ENCODE results near the gene C13orf46.
"Not testable (repeated sequence)": the region's sequence is repeated elsewhere in the genome, so short reads cannot be mapped to it uniquely, and the experiment has no call there.

Gene C13orf46

DNA sequence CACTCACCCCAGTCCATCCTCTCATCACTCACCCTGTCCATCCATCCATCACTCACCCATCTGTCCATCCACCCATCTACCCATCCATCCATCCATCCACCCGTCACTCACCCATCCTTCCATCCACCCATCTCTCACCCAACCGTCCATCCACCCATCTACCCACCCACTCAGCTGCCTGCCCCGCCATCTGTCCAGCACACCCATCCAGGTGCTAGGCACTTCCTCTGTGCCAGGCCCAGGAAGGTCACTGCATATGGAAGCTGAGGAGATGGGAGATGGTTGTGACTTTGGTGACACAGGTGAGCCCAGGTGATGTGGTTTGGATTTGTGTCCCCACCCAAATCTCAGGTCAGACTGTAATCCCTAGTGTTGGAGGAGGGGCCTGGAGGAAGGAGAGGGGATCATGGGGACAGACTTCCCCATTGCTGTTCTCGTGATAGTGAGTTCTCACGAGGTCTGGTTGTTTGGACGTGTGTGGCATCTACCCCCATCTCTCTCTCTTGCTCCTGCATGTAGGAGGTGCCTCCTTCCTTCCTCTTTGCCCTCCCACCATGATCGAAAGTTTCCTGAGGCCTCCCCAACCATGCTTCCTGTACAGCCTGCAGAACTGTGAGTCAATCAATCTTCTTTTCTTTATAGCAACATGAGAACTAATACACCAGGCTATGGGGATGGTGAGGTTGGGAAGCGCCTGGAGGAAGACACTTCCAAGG is 15.9 kb upstream of the C13orf46 start:
- H3K27ac ChIP-seq (ENCODE audit: low read depth, low read length), result no peak overlapping the region
- peaks cover 8% of the 10 kb centered on the region for H3K9me3 ChIP-seq (ENCODE audit: control insufficient read depth, insufficient read depth, low read length)

DNA sequence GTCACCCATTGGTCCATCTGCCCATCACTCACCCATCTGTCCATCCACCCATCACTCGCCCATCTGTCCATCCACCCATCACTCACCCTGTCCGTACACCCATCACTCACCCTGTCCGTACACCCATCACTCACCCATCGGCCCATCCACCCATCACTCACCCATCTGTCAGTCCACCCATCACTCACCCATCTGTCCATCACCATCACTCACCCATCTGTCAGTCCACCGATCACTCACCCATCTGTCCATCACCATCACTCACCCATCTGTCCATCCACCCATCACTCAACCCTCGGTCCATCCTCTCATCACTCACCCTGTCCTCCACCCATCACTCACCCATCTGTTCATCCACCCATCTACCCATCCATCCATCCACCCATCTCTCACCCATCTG is 15.0 kb upstream of the C13orf46 start:
- not testable (repeated sequence) for H3K9ac ChIP-seq (ENCODE audit: low read depth, low read length); H3K9me3 ChIP-seq (ENCODE audit: control insufficient read depth, insufficient read depth, low read length); H3K27ac ChIP-seq (ENCODE audit: low read depth, low read length); H3K4me1 ChIP-seq (ENCODE audit: control insufficient read depth, insufficient read depth, low read length); H3K4me3 ChIP-seq (ENCODE audit: low read depth, low read length); H3K27me3 ChIP-seq (ENCODE audit: control insufficient read depth, insufficient read depth, low read length)
- H3K36me3 ChIP-seq (ENCODE audit: control insufficient read depth, insufficient read depth, low read length), result peaks cover 24% of the 10 kb centered on the region

More for the DNA sequence above, 15.9 kb upstream of the C13orf46 start:
- Histone ChIP-seq H3K4me3 (ENCODE audit: low read depth, low read length) (no peak overlapping the region), H3K4me1 (ENCODE audit: control insufficient read depth, insufficient read depth, low read length) (no peaks in the 10 kb centered on the region), H3K27me3 (ENCODE audit: control insufficient read depth, insufficient read depth, low read length) (no peaks in the 10 kb centered on the region), H3K9ac (ENCODE audit: low read depth, low read length) (no peak overlapping the region), H3K36me3 (ENCODE audit: control insufficient read depth, insufficient read depth, low read length) (peaks cover 24% of the 10 kb centered on the region)

DNA sequence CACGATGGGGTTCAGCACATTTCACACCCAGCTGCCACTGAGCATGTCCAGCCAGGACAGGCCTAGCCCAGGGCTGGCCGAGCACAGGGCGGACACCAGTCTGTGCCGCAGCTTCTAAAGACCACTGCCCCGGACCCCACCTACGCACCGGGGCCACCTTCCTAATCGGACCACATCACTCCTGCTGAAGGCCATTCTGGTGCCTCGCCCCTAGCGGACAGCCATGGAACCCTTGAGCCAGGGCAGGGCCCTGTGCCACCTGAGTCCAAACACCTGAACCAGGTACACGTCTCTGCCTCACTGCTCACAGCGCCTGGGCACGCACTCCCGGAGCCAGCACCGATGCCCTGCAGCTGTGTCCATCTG is 8.4 kb upstream of the C13orf46 start:
- no peaks in the 10 kb centered on the region for H3K4me1 ChIP-seq (ENCODE audit: control insufficient read depth, insufficient read depth, low read length)
- H3K4me3 ChIP-seq (ENCODE audit: low read depth, low read length), result no peak overlapping the region
- H3K27me3 ChIP-seq (ENCODE audit: control insufficient read depth, insufficient read depth, low read length), result no peaks in the 10 kb centered on the region
- no peaks in the 10 kb centered on the region for H3K9me3 ChIP-seq (ENCODE audit: control insufficient read depth, insufficient read depth, low read length)
- no peak overlapping the region for H3K9ac ChIP-seq (ENCODE audit: low read depth, low read length)
- peaks cover 15% of the 10 kb centered on the region; the same call in 1 of the 2 replicates for H3K36me3 ChIP-seq (ENCODE audit: control insufficient read depth, insufficient read depth, low read length)
- H3K27ac ChIP-seq (ENCODE audit: low read depth, low read length), result no peak overlapping the region

DNA sequence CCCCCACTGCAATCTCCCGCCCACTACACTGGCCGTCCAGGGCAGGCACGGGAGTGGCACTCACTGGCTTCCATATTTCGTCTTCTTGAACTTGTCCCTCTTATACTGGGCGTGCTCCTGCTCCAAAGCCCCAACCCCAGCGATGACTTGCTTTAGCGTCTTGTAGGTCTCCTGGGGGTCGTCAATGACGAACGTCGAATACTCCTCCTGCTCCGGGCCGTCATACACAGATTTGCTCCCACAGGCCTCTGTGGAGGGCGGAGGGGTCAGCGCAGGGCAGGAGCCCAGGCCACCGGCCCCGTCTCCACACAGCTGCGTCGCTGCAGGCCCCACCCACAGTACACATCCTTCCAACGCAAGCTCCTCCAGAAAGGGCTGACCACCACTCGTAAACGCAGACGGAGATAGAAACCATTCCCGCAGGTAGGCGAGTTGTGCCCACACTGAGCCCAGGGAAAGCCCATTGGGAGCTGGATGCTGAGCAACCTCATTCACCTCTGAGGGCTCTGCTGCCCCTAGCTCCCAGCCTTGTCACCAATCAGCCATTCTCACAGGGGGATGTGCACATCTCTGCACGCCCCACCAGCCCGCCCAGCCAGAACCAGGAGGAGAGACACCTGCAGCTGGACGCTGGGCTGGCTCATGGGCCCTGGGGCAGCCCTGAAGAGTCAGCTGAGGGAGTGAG is 7.9 kb upstream of the C13orf46 start:
- peaks cover 15% of the 10 kb centered on the region; the same call in 1 of the 2 replicates for H3K36me3 ChIP-seq (ENCODE audit: control insufficient read depth, insufficient read depth, low read length)

DNA sequence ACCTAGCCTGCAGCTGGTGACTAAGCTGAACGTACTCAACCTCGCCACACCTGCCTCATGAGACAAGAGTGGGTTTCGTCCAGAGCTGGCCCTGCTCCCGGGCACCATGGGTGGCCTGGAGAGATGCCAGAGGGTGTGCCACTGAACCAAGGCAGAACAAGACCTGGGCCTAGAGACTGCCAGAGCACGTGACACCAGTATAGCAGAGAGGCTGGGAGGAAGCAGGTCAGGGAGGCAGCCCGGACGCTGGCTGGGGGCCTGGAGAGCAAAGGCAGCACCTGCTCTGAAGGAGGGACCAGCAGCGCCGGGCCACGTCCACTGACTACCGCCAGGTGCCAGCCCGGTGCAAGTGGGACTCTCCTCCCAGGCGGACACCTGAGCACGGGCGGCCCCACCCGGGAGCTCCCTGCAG is 7.3 kb upstream of the C13orf46 start:
- Histone ChIP-seq H3K27ac (ENCODE audit: low read depth, low read length) (no peak overlapping the region), H3K9ac (ENCODE audit: low read depth, low read length) (no peak overlapping the region), H3K4me1 (ENCODE audit: control insufficient read depth, insufficient read depth, low read length) (no peaks in the 10 kb centered on the region), H3K9me3 (ENCODE audit: control insufficient read depth, insufficient read depth, low read length) (no peaks in the 10 kb centered on the region), H3K27me3 (ENCODE audit: control insufficient read depth, insufficient read depth, low read length) (no peaks in the 10 kb centered on the region), H3K4me3 (ENCODE audit: low read depth, low read length) (no peak overlapping the region), H3K36me3 (ENCODE audit: control insufficient read depth, insufficient read depth, low read length) (peaks cover 15% of the 10 kb centered on the region; the same call in 1 of the 2 replicates)

More for the DNA sequence above, 7.9 kb upstream of the C13orf46 start:
- Histone ChIP-seq H3K9me3 (ENCODE audit: control insufficient read depth, insufficient read depth, low read length) (no peaks in the 10 kb centered on the region), H3K27ac (ENCODE audit: low read depth, low read length) (no peak overlapping the region), H3K4me1 (ENCODE audit: control insufficient read depth, insufficient read depth, low read length) (no peaks in the 10 kb centered on the region), H3K9ac (ENCODE audit: low read depth, low read length) (no peak overlapping the region), H3K4me3 (ENCODE audit: low read depth, low read length) (no peak overlapping the region), H3K27me3 (ENCODE audit: control insufficient read depth, insufficient read depth, low read length) (no peaks in the 10 kb centered on the region)

DNA sequence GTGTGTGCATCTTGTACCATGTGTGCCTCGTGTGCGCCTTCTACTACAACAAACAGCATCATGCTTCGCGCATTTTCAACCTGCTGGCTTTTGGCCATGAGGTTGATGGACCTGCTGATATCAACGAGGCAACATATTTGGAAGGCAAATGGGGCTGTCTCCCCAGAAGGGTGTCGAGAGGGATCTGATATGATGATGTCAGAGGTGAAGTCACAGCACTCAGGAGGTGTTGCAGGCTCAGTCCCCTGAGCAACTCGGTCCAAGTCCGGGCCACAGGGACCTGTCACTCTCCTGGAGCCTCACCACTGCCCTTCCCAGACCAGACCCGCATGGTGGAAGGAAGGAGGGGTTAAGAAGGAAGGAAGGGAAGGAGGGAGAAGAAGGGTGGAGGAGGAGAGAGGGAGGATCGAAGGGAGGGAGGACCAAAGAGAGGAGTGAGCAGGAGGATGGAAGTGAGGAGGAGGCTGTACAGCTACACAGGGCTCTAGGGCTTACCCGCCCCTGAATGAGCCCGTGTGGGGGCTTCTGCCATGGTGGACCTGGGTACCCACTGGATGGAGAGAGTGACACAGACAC is 6.7 kb upstream of the C13orf46 start:
- H3K27me3 ChIP-seq (ENCODE audit: control insufficient read depth, insufficient read depth, low read length), result no peaks in the 10 kb centered on the region
- H3K4me1 ChIP-seq (ENCODE audit: control insufficient read depth, insufficient read depth, low read length), result no peaks in the 10 kb centered on the region
- no peak overlapping the region for H3K4me3 ChIP-seq (ENCODE audit: low read depth, low read length)
- H3K27ac ChIP-seq (ENCODE audit: low read depth, low read length), result no peak overlapping the region
- H3K36me3 ChIP-seq (ENCODE audit: control insufficient read depth, insufficient read depth, low read length), result peaks cover 15% of the 10 kb centered on the region; the same call in 1 of the 2 replicates
- H3K9ac ChIP-seq (ENCODE audit: low read depth, low read length), result no peak overlapping the region
- no peaks in the 10 kb centered on the region for H3K9me3 ChIP-seq (ENCODE audit: control insufficient read depth, insufficient read depth, low read length)

DNA sequence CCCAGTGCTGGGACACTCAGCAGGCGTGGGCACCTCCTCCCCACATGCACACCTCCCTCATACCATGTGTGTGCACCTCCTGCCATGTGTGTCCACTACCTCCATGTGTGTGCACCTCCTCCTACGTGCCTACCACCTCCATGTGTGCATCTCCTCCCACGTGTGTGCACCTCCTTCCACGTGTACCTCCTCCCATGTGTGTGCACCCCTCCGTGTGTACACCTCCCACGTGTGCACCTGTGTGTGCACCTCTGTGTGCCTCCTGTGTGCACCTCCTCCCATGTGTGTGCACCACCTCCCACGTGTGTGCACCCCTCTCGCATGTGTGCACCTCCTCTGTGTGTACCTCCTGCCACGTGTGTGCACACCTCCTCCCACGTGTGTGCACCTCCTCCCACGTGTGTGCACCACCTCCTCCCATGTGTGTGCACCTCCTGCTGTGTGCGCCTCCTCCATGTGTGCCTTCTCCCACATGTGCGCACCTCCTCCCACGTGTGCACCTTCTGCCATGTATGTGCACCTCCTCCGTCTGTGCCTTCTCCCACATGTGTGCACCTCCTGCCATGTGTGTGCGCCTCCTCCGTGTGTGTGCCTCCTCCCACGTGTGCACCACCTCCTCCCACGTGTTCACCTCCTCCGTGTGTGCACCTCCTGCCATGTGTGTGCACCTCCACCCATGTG is 6.1 kb upstream of the C13orf46 start:
- no peak overlapping the region for H3K9ac ChIP-seq (ENCODE audit: low read depth, low read length)
- H3K4me3 ChIP-seq (ENCODE audit: low read depth, low read length), result no peak overlapping the region
- H3K27me3 ChIP-seq (ENCODE audit: control insufficient read depth, insufficient read depth, low read length), result no peaks in the 10 kb centered on the region
- peaks cover 15% of the 10 kb centered on the region; the same call in 1 of the 2 replicates for H3K36me3 ChIP-seq (ENCODE audit: control insufficient read depth, insufficient read depth, low read length)
- H3K27ac ChIP-seq (ENCODE audit: low read depth, low read length), result no peak overlapping the region
- H3K4me1 ChIP-seq (ENCODE audit: control insufficient read depth, insufficient read depth, low read length), result no peaks in the 10 kb centered on the region
- H3K9me3 ChIP-seq (ENCODE audit: control insufficient read depth, insufficient read depth, low read length), result no peaks in the 10 kb centered on the region

DNA sequence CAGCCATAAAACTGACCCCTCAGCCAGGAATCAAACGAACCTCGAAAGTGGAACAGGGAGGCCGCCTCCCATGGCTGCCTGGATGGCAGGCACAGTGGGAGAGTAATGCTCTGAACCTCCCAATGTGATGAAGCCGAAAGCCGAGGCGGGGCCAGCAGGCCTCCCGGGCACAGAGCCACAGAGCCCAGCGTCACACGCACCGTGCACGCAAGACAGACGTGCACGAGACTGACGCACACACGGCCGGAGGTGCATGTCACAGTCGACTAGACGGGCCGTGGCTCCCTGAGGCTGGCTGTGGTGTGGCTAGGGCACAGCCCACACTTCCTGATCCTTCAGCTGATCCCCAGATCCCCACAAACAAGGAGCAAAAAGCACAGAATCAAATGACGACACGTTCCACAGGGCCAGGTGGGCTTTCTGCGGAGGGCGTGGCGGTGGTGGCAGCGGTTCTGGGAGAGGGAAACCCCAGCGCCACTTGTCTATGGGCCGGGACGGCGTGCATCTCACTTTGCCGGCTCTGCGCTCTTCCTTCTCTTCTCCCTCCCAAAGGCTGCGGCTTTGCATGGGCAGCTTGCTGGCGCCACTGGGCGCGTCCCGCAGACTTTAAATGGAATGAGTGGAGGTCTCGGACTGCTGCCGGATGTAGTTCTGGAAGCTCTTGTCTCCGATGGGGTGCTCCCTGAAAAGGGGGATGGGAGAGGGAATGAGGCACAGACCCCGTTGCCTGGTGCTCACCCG is 5.0 kb upstream of the C13orf46 start:
- no peaks in the 10 kb centered on the region for H3K27me3 ChIP-seq (ENCODE audit: control insufficient read depth, insufficient read depth, low read length)
- H3K4me3 ChIP-seq (ENCODE audit: low read depth, low read length), result no peak overlapping the region
- H3K27ac ChIP-seq (ENCODE audit: low read depth, low read length), result no peak overlapping the region
- no peak overlapping the region for H3K9ac ChIP-seq (ENCODE audit: low read depth, low read length)
- no peaks in the 10 kb centered on the region for H3K4me1 ChIP-seq (ENCODE audit: control insufficient read depth, insufficient read depth, low read length)
- H3K9me3 ChIP-seq (ENCODE audit: control insufficient read depth, insufficient read depth, low read length), result no peaks in the 10 kb centered on the region
- H3K36me3 ChIP-seq (ENCODE audit: control insufficient read depth, insufficient read depth, low read length), result peaks cover 15% of the 10 kb centered on the region; the same call in 1 of the 2 replicates

DNA sequence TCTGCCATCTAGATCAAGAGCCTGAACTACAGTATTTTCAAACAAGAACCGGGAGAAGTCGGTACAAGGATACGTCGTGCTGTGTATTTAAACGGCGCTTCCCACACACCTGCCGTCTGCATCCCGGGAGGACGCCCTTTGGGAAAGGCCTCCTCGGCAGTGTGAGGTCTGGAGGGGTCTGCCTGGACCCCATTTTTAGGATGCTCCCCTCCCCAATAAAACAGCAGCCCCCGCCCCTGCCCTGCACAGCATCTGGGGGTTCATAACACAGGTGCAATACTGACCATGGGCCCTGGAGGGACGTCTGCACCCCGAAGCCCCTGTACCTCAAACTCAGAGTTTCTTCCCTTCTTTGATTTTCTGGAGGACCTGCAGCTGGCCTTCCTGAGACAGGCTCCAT is 4.1 kb upstream of the C13orf46 start:
- no peak overlapping the region for H3K9ac ChIP-seq (ENCODE audit: low read depth, low read length)

More for the DNA sequence above, 4.1 kb upstream of the C13orf46 start:
- Histone ChIP-seq H3K9me3 (ENCODE audit: control insufficient read depth, insufficient read depth, low read length) (no peaks in the 10 kb centered on the region), H3K27ac (ENCODE audit: low read depth, low read length) (no peak overlapping the region), H3K36me3 (ENCODE audit: control insufficient read depth, insufficient read depth, low read length) (peaks cover 15% of the 10 kb centered on the region; the same call in 1 of the 2 replicates), H3K4me1 (ENCODE audit: control insufficient read depth, insufficient read depth, low read length) (no peaks in the 10 kb centered on the region), H3K27me3 (ENCODE audit: control insufficient read depth, insufficient read depth, low read length) (no peaks in the 10 kb centered on the region), H3K4me3 (ENCODE audit: low read depth, low read length) (no peak overlapping the region)

Data from HUES48 (cell line).